K562 (cell line): ENCODE measurements around the gene CCDC9. TPM values are rescaled to one million over a fixed set of nuclear protein-coding genes. Genes with fewer than 3 reads are reported as not detected.

Experiments used
- ATAC-seq: fragments of 200-7000 bp; cut with Tn5 transposase; 3 replicates; pipeline ENCODE4 v1.9.1; 2020; ENCODE audit warnings: moderate library complexity
- BruUV-seq: library from RNA; stranded (reverse); fragments of 400-500 nt; replicated peaks from 2 replicates; lab custom pipeline; 2021; lab: Mats Ljungman, UMichigan
- CTCF ChIA-PET: fragments of 300-600 bp; formaldehyde crosslinking; extraction: SDS; loops from one replicate; lab custom pipeline; 2021; ENCODE audit warnings: low intra/inter-chr PET ratio; lab: Yijun Ruan, JAX
- POLR2A ChIA-PET: fragments of 300-600, 350-650 bp; sonication (Branson Sonifier 250); formaldehyde crosslinking; extraction: SDS; loops from one replicate; lab custom pipeline; 2021; ENCODE audit warnings: antibody characterized with exemption, inconsistent platforms; lab: Yijun Ruan, JAX
- DNase-seq, 4 experiments: peaks; one replicate each; pipeline versions ENCODE4 v3.0.0 to v3.0.0-alpha.2; 2011 to 2018; ENCODE audit warnings: low spot score in 3 of 4, mixed read lengths in 3 of 4; ENCODE audit errors: extremely low read depth in 1 of 4
- FAIRE-seq: peaks from 2 replicates; lab custom pipeline; 2011; peaks lifted over from hg19 to GRCh38; lab: Jason Lieb, UNC
- H2AFZ ChIP-seq: 2 replicates; pipeline ENCODE4 v1.6.0; 2011; ENCODE audit warnings: low read depth, low read length, control low read depth, inconsistent platforms
- H3K27ac ChIP-seq: fragments of 200-600 bp; 3 replicates; pipeline ENCODE4 v1.8.0; 2011; ENCODE audit warnings: low read depth, mild to moderate bottlenecking, control low read depth, inconsistent platforms, low read length, moderate library complexity, mixed read lengths; ENCODE audit errors: extremely low read depth
- H3K27me3 ChIP-seq, 2 experiments: fragments of 300-600 bp in 1 of 2; 2 replicates in 1 of 2; 3 replicates in 1 of 2; pipeline versions ENCODE4 v1.6.0 to v1.8.0; 2011; ENCODE audit warnings: inconsistent platforms in 2 of 2, low read length in 2 of 2, mild to moderate bottlenecking in 1 of 2, mixed read lengths in 1 of 2, moderate library complexity in 1 of 2; ENCODE audit not compliant: control insufficient read depth in 2 of 2, insufficient read depth in 2 of 2
- H3K36me3 ChIP-seq: fragments of 300-600 bp; 3 replicates; pipeline ENCODE4 v1.8.0; 2011; ENCODE audit warnings: mild to moderate bottlenecking, low read length, inconsistent platforms; ENCODE audit not compliant: control insufficient read depth, insufficient read depth
- H3K4me1 ChIP-seq, 2 experiments: fragments of 200-600 bp in 1 of 2; replicated peaks in 1 of 2; 2 replicates in 1 of 2; 3 replicates in 1 of 2; pipeline versions ENCODE4 v1.5.1 to v1.8.0; 2011; ENCODE audit warnings: inconsistent platforms in 2 of 2, low read length in 2 of 2, mild to moderate bottlenecking in 1 of 2, mixed read lengths in 1 of 2, moderate library complexity in 1 of 2; ENCODE audit not compliant: control insufficient read depth in 2 of 2, insufficient read depth in 2 of 2
- H3K4me2 ChIP-seq: 2 replicates; pipeline ENCODE4 v1.6.1; 2011; ENCODE audit warnings: low read length, control low read depth, inconsistent platforms, mixed read lengths; ENCODE audit not compliant: insufficient read depth
- H3K4me3 ChIP-seq: fragments of 200-600 bp; sonication (generic), shearing (Covaris generic); 2 replicates; pipeline ENCODE4 v1.5.1; 2016; ENCODE audit warnings: control low read depth, inconsistent platforms
- H3K79me2 ChIP-seq: fragments of 200-600 bp; 3 replicates; pipeline ENCODE4 v1.8.0; 2011; ENCODE audit warnings: low read length, inconsistent platforms; ENCODE audit not compliant: control insufficient read depth, insufficient read depth
- H3K9ac ChIP-seq, 2 experiments: 2 replicates each; pipeline versions ENCODE4 v1.6.0 to v1.6.1; 2011; ENCODE audit warnings: low read depth in 2 of 2, low read length in 2 of 2, control low read depth in 1 of 2, inconsistent platforms in 1 of 2, mild to moderate bottlenecking in 1 of 2, mixed read lengths in 1 of 2; ENCODE audit not compliant: insufficient read depth in 1 of 2
- H3K9me1 ChIP-seq: one replicate; pipeline ENCODE4 v1.6.0; 2011; ENCODE audit warnings: inconsistent platforms, mild to moderate bottlenecking, low read length, moderate library complexity; ENCODE audit not compliant: control insufficient read depth, insufficient read depth
- H3K9me3 ChIP-seq: replicated peaks from 2 replicates; pipeline ENCODE4 v1.5.1; 2011; ENCODE audit warnings: low read depth, low read length, inconsistent platforms; ENCODE audit not compliant: control insufficient read depth, insufficient read depth
- H4K20me1 ChIP-seq: replicated peaks from 2 replicates; pipeline ENCODE4 v1.6.1; 2011; ENCODE audit warnings: low read length, inconsistent platforms, mixed read lengths; ENCODE audit not compliant: control insufficient read depth, insufficient read depth
- CHD4 ChIP-seq: fragments of 200-600 bp; sonication (generic); IDR thresholded peaks from 3 replicates; pipeline ENCODE4 v1.6.1; 2012; ENCODE audit warnings: low read depth, mild to moderate bottlenecking, mixed read lengths, low read length, inconsistent platforms; ENCODE audit not compliant: insufficient read depth, insufficient replicate concordance, poor library complexity, severe bottlenecking
- CREB1 ChIP-seq, 2 experiments: sonication (generic) in 1 of 2; formaldehyde crosslinking in 1 of 2; IDR thresholded peaks; 2 replicates each; pipeline versions ENCODE4 v1.6.1 to v1.8.0; 2012 to 2022; ENCODE audit warnings: inconsistent platforms in 1 of 2, mild to moderate bottlenecking in 1 of 2, missing genetic modification reagents in 1 of 2, moderate library complexity in 1 of 2
- ELF2 ChIP-seq: fragments of 250-450 bp; sonication (Bioruptor Pico); IDR thresholded peaks from 2 replicates; pipeline ENCODE4 v1.5.0; 2021; ENCODE audit warnings: mild to moderate bottlenecking
- EZH2 ChIP-seq: IDR thresholded peaks from 2 replicates; pipeline ENCODE4 v1.6.1; 2012; ENCODE audit warnings: low read depth, mild to moderate bottlenecking, inconsistent platforms, low read length, borderline replicate concordance
- LCOR ChIP-seq: sonication (generic); formaldehyde crosslinking; IDR thresholded peaks from 2 replicates; pipeline ENCODE4 v1.8.0; 2022; ENCODE audit warnings: mild to moderate bottlenecking, missing genetic modification reagents
- MAFG ChIP-seq: fragments of 450-650 bp; conservative IDR thresholded peaks from 2 replicates; pipeline ENCODE4 v1.6.1; 2016; ENCODE audit warnings: missing genetic modification characterization, missing compliant biosample characterization
- NCOR1 ChIP-seq: fragments of 450-650 bp; IDR thresholded peaks from 2 replicates; pipeline ENCODE4 v1.6.1; 2016; ENCODE audit warnings: mild to moderate bottlenecking, moderate library complexity
- OTX1 ChIP-seq: fragments of 450-650 bp; formaldehyde crosslinking; IDR thresholded peaks from 2 replicates; pipeline ENCODE4 v1.4.0; 2022; ENCODE audit warnings: mild to moderate bottlenecking
- RHOXF2B ChIP-seq: fragments of 250-450 bp; sonication (Bioruptor Pico); conservative IDR thresholded peaks from 2 replicates; pipeline ENCODE4 v1.5.1; 2021
- SAP30 ChIP-seq: fragments of 200-600 bp; sonication (generic); IDR thresholded peaks from 2 replicates; pipeline ENCODE4 v1.6.1; 2012; ENCODE audit warnings: borderline replicate concordance, low read depth, mild to moderate bottlenecking, moderate library complexity, low read length, control low read depth, inconsistent platforms; ENCODE audit not compliant: insufficient read depth, poor library complexity, severe bottlenecking
- SRSF3 ChIP-seq: fragments of 200-400 bp; formaldehyde crosslinking; IDR thresholded peaks from 2 replicates; pipeline ENCODE4 v1.6.1; 2016; ENCODE audit warnings: mild to moderate bottlenecking, low read length, moderate library complexity; ENCODE audit not compliant: insufficient read depth
- TAF15 ChIP-seq: fragments of 200-400 bp; formaldehyde crosslinking; IDR thresholded peaks from 2 replicates; pipeline ENCODE4 v1.6.1; 2017; ENCODE audit warnings: mild to moderate bottlenecking, low read depth, low read length, moderate library complexity
- ZNF583 ChIP-seq: fragments of 250-450 bp; sonication (Bioruptor Pico); IDR thresholded peaks from 2 replicates; pipeline ENCODE4 v1.4.0; 2020
- ZNF830 ChIP-seq: fragments of 250-450 bp; sonication (Bioruptor Pico); IDR thresholded peaks from 2 replicates; pipeline ENCODE4 v1.5.0; 2021; ENCODE audit warnings: mild to moderate bottlenecking
- WGBS: fragments of 100-300 bp; shearing (Covaris generic); methylation state at CpG from one replicate; pipeline ENCODE4 v1.1.6; 2016; ENCODE audit warnings: low coverage, mixed read lengths; ENCODE audit not compliant: insufficient coverage; ENCODE audit errors: missing lambda C conversion rate; 5-methylcytosine and 5-hydroxymethylcytosine counted together
- in situ Hi-C: fragments of 300-500 bp; cut with MboI; formaldehyde crosslinking; loops from 4 replicates; pipeline ENCODE4 v1.15.0; 2018; ENCODE audit warnings: inconsistent platforms, mixed read lengths
- intact Hi-C: fragments of 100-400 bp; cut with micrococcal nuclease; formaldehyde crosslinking; loops from 2 replicates; pipeline ENCODE4 v1.14.2; 2022
- polyA plus RNA-seq, 8 experiments: library from polyadenylated mRNA; depleted of rRNA in 4 of 8; stranded (reverse) in 5 of 8; unstranded in 3 of 8; fragments of >200 nt; fragmentation: Nextera tagmentation in 2 of 8; fragmentation: Illumina TruSeq in 1 of 8; extraction: Ambion mirVana in 2 of 8; extraction: Trizol in 1 of 8; gene quantifications; 2 replicates each; pipeline versions ENCODE4 v1.2.1 to v1.2.3, GENCODE V29; 2011 to 2014; ENCODE audit warnings: inconsistent platforms in 1 of 8, missing spikeins in 1 of 8
- total RNA-seq, 7 experiments: library from RNA; depleted of rRNA in 6 of 7; stranded (reverse); fragments of >200 nt in 6 of 7; fragmentation: Illumina TruSeq in 2 of 7; extraction: Trizol in 2 of 7; gene quantifications; 2 replicates each; pipeline versions ENCODE4 v1.2.1 to v1.2.3, GENCODE V29; 2011 to 2021; ENCODE audit warnings: low replicate concordance in 1 of 7

Gene CCDC9
- total and polyA plus RNA-seq, 9 of the 15 experiments (the other 6 are each of a cell fraction or from before 2014, with no cell fraction given): 0.23 to 38.6 (median 8.4) TPM

DNA sequence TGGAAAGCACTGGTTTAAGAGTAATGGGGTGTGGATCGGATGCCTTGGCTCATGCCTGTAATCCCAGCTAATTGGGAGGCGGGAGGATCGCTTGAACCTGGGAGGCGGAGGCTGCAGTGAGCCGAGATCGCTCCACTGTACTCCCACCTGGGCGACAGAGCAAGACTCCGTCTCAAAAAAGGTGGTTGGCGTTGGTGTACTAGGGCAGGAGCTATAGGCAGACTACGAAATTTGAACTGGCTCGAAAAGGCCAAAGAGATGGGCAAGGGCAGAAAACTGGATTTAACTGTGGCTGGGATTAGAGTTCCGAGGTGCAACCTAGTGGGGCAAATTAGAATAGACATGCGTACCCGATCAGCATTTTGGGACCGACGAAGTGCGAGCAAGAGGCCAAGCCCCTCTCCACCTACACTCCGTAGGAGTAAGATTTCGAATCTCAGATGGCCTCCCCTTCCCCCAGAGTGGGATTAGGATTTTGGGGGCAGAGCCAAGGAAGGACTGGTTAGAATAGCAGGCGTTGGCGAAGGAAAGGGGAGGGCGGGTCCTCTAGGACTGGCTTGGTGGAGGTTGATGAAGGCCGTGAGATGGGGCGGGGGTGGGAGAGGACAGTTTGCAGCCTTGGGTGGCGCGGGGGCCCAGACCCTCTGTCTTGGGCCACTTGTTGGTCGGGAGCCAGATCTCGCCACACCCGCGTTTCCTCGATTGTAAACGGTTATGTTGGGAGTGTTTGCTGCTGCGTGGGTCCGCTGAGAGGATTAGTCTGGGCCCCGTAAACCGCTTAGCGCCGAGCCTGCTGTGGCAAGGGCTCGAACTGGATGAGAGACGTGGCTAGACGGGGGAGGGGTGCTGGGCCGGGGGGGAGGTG is 16.4 kb downstream of the CCDC9 start (continued):
- TF ChIP-seq SRSF3 (no peak), RHOXF2B (CRISPR knock-in tag) (no peak), CHD4 (no peak), MAFG (tag) (0 out of 2 replicates have a peak, but pooled peaks have one; percentile 39), ZNF830 (0 out of 2 replicates have a peak, but pooled peaks have one; percentile 35), SAP30 (no peak), EZH2 (no peak)

DNA sequence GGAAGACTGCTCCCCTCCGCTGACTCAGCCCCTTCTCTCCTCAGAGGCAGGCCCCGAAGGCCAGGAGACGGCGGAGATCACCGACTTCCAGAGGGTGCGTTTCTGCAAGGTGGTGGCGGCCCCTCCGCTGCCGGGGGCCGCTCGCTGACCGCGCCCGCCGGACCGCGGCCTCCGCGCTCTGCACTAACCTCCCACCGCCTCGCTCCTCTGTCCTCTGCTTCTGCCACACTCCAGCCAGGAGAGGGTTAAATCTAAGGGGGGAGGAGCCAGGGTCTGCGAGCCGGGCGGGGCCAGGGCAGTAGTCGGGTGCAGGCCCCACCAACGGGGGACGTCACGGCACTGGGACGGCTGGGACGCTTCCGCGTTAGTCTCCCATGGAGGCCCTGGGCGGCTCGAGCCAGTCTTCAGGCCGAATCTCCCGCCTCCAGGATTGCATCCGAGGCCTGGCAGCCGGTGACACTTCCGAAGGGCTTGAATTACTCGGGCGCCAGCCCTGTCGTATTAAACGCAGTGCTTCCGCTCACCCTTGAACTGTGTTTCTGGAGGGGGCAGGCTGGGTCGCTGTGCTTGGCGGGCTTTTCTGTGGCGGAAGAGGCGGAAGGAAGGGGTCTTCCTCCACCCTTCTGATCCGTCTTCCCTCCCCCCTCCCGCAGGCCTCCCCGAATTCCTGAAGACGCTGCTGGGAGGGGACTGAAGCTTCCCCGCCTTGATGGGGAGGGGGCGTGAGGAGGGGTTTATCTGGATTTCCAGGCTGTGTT is 17.2 kb downstream of the CCDC9 start:
- Histone ChIP-seq H4K20me1 (no peaks in the 10 kb centered on the region), H3K4me3 (peak overlapping the region; percentile 74), H3K9ac (peak overlapping the region; percentile 86 to 97), H3K27ac (peak overlapping the region; percentile 95), H3K79me2 (peaks cover 20% of the 10 kb centered on the region), H3K9me1 (no peaks in the 10 kb centered on the region), H3K4me2 (peak overlapping the region; percentile 83), H3K4me1 (peaks cover 34 to 67% of the 10 kb centered on the region in 2 experiments), H3K36me3 (peaks cover 26% of the 10 kb centered on the region; the same call in 1 of the 3 replicates), H2AFZ (peak overlapping the region; percentile 64), H3K27me3 (no peaks in the 10 kb centered on the region), H3K9me3 (no peaks in the 10 kb centered on the region)
- in situ Hi-C loops: no loop called here
- WGBS: 1% methylated on average over 22 of the region's 54 CpGs
- ChIA-PET CTCF (interaction anchor here (1.0 kb wide), 1 partner anchor 22 kb away, joined by 3 read pairs; no protein-coding TSS in a partner anchor), POLR2A (interaction anchor here (0.6 to 3.2 kb wide), 7 partner anchors 16 to 130 kb away, joined by 3 to 25 read pairs (median 4); partner anchors contain the start of gene DHX34)
- intact Hi-C loops: loop anchor here (1.0 kb wide), 1 partner anchor 16 kb away; no protein-coding TSS in a partner anchor
- ATAC-seq (peak; percentile 85), FAIRE-seq (peak; percentile 96), DNase-seq (peak; percentile 85 to 97 (median 89))
- TSS peak; percentile 50 for BruUV-seq
- TF ChIP-seq ZNF583 (CRISPR knock-in tag) (no peak), LCOR (peak; percentile 87), OTX1 (CRISPR knock-in tag) (no peak), TAF15 (no peak), NCOR1 (peak; percentile 54), CREB1 (IDR thresholded peaks at IDR 0.05) (peak; percentile 72), CREB1 (CRISPR knock-in tag; IDR thresholded peaks at IDR 0.05) (peak; percentile 79), ELF2 (peak; percentile 82)
